Measurements from ENCODE around the gene TWNK.
"Not testable (repeated sequence)": the region's sequence is repeated elsewhere in the genome, so short reads cannot be mapped to it uniquely, and the experiment has no call there.

TWNK gene

DNA sequence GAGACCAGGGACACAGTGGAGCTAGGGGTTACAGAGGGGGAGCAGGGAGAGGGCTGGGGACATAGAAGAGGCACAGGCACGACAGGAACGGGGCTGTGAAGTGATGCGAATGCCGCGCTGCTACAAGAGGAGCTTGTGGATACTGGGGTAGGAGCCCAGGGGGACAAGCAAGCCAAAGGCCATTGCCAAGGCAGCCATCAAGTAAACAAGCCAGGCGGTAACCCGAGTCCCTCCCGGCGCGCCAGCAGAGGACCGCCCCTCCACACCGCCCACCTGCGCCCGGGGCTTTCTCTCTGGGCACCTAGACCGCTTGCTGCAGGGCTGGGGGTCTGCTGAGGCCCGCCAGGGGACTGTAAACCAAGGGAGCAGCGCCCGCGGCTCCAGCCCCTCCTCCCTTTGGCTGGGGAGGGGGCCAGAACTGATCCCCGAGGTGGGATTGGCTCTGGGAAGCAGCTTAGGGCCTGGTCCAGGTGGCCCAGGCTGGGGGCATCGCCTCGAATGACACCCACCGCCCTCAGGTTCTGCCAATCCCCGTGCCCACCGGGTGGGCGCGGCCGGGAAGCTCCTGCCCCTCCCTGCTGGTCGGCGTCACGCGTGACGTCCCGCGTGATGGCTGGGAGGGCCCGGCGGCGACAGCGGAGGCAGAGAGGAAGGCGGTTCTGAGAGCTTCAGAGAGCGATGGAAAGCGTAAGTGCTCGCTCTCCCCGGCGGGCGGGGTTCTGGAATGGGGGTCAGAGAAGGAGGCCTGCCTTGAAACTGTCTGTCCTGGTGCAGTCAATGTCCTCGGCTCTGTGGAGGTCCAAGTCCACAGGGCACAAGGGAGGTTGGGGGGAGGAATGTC lies 44.7 kb downstream of the TWNK start:
- FAIRE-seq: peak; percentile 54
- no peak for TF ChIP-seq PAX5 (IDR thresholded peaks at IDR 0.05; ENCODE audit: insufficient read depth, low read length, severe bottlenecking)

GRCh38 chr10:101032637-101033224 lies 45.4 kb downstream of the TWNK start:
- FAIRE-seq (peak; percentile 9), DNase-seq (ENCODE audit: insufficient read length, low spot score) (no peak)
- TF ChIP-seq POLR2AphosphoS5 (IDR thresholded peaks at IDR 0.05; ENCODE audit: low read depth, low read length): no peak
- TF ChIP-seq POU2F2 (IDR thresholded peaks at IDR 0.05; ENCODE audit: low read depth, low read length): no peak
- TF ChIP-seq PAX5 (IDR thresholded peaks at IDR 0.05; ENCODE audit: insufficient read depth, low read length, severe bottlenecking): no peak
- no peak for TF ChIP-seq TAF1 (IDR thresholded peaks at IDR 0.05; ENCODE audit: low read depth, low read length)
- TF ChIP-seq SPI1 (IDR thresholded peaks at IDR 0.05; ENCODE audit: low read depth, low read length): no peak
- no peak for TF ChIP-seq POLR2A (IDR thresholded peaks at IDR 0.05; ENCODE audit: low read depth, low read length)

More for the DNA sequence above, 44.7 kb downstream of the TWNK start:
- DNase-seq (ENCODE audit: insufficient read length, low spot score): no peak

DNA sequence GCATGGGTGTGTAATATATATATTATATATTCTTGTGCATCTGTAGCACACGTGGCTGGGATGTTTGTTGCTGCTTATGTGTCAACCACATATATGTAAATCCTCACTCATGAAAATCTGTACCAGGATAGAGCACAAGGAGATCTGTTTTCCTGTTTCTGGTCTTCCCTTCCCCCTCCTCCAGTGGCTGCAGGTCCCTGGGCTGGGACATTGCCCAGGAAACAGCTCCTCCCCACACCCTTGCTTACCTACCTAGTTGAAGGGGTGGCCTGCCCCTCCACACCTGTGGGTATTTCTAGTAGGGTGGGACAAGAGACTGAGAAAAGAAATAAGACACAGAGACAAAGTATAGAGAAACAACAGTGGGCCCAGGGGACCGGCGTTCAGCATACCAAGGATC lies 45.9 kb downstream of the TWNK start:
- FAIRE-seq (no peak), DNase-seq (ENCODE audit: insufficient read length, low spot score) (no peak)
- TF ChIP-seq POLR2A (IDR thresholded peaks at IDR 0.05; ENCODE audit: low read depth, low read length): no peak

- not testable (repeated sequence) for DNase-seq (ENCODE audit: insufficient read length, low spot score); FAIRE-seq
Measured at GRCh38 chr10:101034404-101034803, 47.1 kb downstream of the TWNK start.

DNA sequence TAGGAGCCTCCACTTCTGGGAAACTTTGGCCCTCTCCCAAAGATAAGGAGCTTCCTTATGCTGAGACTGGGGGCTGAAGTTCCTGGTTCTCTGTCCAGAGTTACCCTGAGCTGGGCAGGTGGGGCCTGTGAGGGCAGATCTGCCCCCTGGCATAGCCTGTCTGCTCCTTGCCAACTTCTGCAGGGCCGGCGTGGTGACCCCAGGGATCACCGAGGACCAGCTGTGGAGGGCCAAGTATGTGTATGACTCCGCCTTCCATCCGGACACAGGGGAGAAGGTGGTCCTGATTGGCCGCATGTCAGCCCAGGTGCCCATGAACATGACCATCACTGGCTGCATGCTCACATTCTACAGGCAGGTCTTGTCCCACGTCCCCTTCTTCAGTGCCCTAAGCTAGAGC lies 48.0 kb downstream of the TWNK start:
- no peak for FAIRE-seq
- TF ChIP-seq POLR2AphosphoS5 (IDR thresholded peaks at IDR 0.05; ENCODE audit: low read depth, low read length) (no peak), SPI1 (IDR thresholded peaks at IDR 0.05; ENCODE audit: low read depth, low read length) (no peak), POU2F2 (IDR thresholded peaks at IDR 0.05; ENCODE audit: low read depth, low read length) (no peak), TAF1 (IDR thresholded peaks at IDR 0.05; ENCODE audit: low read depth, low read length) (no peak), POLR2A (IDR thresholded peaks at IDR 0.05; ENCODE audit: low read depth, low read length) (no peak), PAX5 (IDR thresholded peaks at IDR 0.05; ENCODE audit: insufficient read depth, low read length, severe bottlenecking) (no peak)
- DNase-seq (ENCODE audit: insufficient read length, low spot score): no peak

GRCh38 chr10:101035916-101036702 lies 48.8 kb downstream of the TWNK start:
- no peak for TF ChIP-seq PAX5 (IDR thresholded peaks at IDR 0.05; ENCODE audit: insufficient read depth, low read length, severe bottlenecking)
- TF ChIP-seq TAF1 (IDR thresholded peaks at IDR 0.05; ENCODE audit: low read depth, low read length): no peak
- no peak for TF ChIP-seq SPI1 (IDR thresholded peaks at IDR 0.05; ENCODE audit: low read depth, low read length)
- TF ChIP-seq POLR2A (IDR thresholded peaks at IDR 0.05; ENCODE audit: low read depth, low read length): no peak
- TF ChIP-seq POLR2AphosphoS5 (IDR thresholded peaks at IDR 0.05; ENCODE audit: low read depth, low read length): no peak
- TF ChIP-seq POU2F2 (IDR thresholded peaks at IDR 0.05; ENCODE audit: low read depth, low read length): no peak
- DNase-seq (ENCODE audit: insufficient read length, low spot score) (no peak), FAIRE-seq (no peak)

GRCh38 chr10:101036726-101037125 lies 49.4 kb downstream of the TWNK start:
- TF ChIP-seq TAF1 (IDR thresholded peaks at IDR 0.05; ENCODE audit: low read depth, low read length) (no peak), POLR2AphosphoS5 (IDR thresholded peaks at IDR 0.05; ENCODE audit: low read depth, low read length) (no peak), POU2F2 (IDR thresholded peaks at IDR 0.05; ENCODE audit: low read depth, low read length) (no peak), POLR2A (IDR thresholded peaks at IDR 0.05; ENCODE audit: low read depth, low read length) (no peak), PAX5 (IDR thresholded peaks at IDR 0.05; ENCODE audit: insufficient read depth, low read length, severe bottlenecking) (no peak), SPI1 (IDR thresholded peaks at IDR 0.05; ENCODE audit: low read depth, low read length) (no peak)
- DNase-seq (ENCODE audit: insufficient read length, low spot score) (no peak), FAIRE-seq (no peak)

- no peak for DNase-seq (ENCODE audit: insufficient read length, low spot score)
- TF ChIP-seq SPI1 (IDR thresholded peaks at IDR 0.05; ENCODE audit: low read depth, low read length): no peak
- no peak for TF ChIP-seq POLR2AphosphoS5 (IDR thresholded peaks at IDR 0.05; ENCODE audit: low read depth, low read length)
- TF ChIP-seq POLR2A (IDR thresholded peaks at IDR 0.05; ENCODE audit: low read depth, low read length): no peak
- no peak for TF ChIP-seq TAF1 (IDR thresholded peaks at IDR 0.05; ENCODE audit: low read depth, low read length)
- no peak for TF ChIP-seq PAX5 (IDR thresholded peaks at IDR 0.05; ENCODE audit: insufficient read depth, low read length, severe bottlenecking)
- TF ChIP-seq POU2F2 (IDR thresholded peaks at IDR 0.05; ENCODE audit: low read depth, low read length): no peak
- FAIRE-seq: no peak
Measured at GRCh38 chr10:101038484-101038883, 51.1 kb downstream of the TWNK start.

GRCh38 chr10:101040061-101040460 lies 52.7 kb downstream of the TWNK start:
- no peak for DNase-seq (ENCODE audit: insufficient read length, low spot score)
- FAIRE-seq: no peak
- TF ChIP-seq POLR2A (IDR thresholded peaks at IDR 0.05; ENCODE audit: low read depth, low read length) (no peak), POLR2AphosphoS5 (IDR thresholded peaks at IDR 0.05; ENCODE audit: low read depth, low read length) (no peak), TAF1 (IDR thresholded peaks at IDR 0.05; ENCODE audit: low read depth, low read length) (no peak), SPI1 (IDR thresholded peaks at IDR 0.05; ENCODE audit: low read depth, low read length) (no peak), PAX5 (IDR thresholded peaks at IDR 0.05; ENCODE audit: insufficient read depth, low read length, severe bottlenecking) (no peak), POU2F2 (IDR thresholded peaks at IDR 0.05; ENCODE audit: low read depth, low read length) (no peak)

- TF ChIP-seq POLR2A (IDR thresholded peaks at IDR 0.05; ENCODE audit: low read depth, low read length) (no peak), POLR2AphosphoS5 (IDR thresholded peaks at IDR 0.05; ENCODE audit: low read depth, low read length) (no peak), TAF1 (IDR thresholded peaks at IDR 0.05; ENCODE audit: low read depth, low read length) (no peak), SPI1 (IDR thresholded peaks at IDR 0.05; ENCODE audit: low read depth, low read length) (no peak), POU2F2 (IDR thresholded peaks at IDR 0.05; ENCODE audit: low read depth, low read length) (no peak), PAX5 (IDR thresholded peaks at IDR 0.05; ENCODE audit: insufficient read depth, low read length, severe bottlenecking) (no peak)
- DNase-seq (ENCODE audit: insufficient read length, low spot score) (no peak), FAIRE-seq (no peak)
Measured at GRCh38 chr10:101040851-101041250, 53.5 kb downstream of the TWNK start.

All from GM12891 (cell line).